ENCODE data around the gene KCTD17.

KCTD17 gene

DNA sequence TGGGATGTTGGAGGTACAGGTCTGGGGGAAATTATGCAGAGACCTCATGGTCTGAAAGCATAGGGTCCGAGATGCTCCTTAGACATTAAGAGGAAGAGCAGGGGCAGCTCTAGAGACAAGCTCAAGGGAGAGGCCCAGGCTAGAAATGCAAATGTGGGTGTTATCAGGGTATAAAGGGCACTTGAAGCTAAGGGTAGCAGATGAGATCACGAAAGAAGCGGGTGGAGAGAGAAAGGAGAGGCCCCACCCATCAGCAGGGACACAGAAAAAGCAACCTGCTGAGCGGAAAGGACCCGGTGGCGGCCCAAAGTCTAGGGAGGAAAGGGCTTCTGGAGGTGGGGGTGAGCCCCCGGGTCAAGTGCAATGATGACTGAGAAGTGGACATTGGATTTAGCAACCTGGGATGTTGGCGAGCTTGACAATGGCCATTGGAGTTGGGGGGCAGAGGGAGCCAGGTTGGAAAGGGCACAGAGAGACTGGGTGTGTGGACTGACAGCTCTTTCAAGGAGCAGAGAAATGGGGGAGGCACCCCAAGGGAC lies 49.1 kb downstream of the KCTD17 start:
- H3K36me3 ChIP-seq, result no peaks in the 10 kb centered on the region
- intact Hi-C loops (cut with DNase I; ENCODE audit: low total_unique reads), result no loop called here
- H3K4me1 ChIP-seq, result no peaks in the 10 kb centered on the region
- H3K9me3 ChIP-seq, result no peaks in the 10 kb centered on the region
- peaks cover 0 to 60% of the 10 kb centered on the region in 2 donors for H3K27me3 ChIP-seq
- TF ChIP-seq, protein P1, sequence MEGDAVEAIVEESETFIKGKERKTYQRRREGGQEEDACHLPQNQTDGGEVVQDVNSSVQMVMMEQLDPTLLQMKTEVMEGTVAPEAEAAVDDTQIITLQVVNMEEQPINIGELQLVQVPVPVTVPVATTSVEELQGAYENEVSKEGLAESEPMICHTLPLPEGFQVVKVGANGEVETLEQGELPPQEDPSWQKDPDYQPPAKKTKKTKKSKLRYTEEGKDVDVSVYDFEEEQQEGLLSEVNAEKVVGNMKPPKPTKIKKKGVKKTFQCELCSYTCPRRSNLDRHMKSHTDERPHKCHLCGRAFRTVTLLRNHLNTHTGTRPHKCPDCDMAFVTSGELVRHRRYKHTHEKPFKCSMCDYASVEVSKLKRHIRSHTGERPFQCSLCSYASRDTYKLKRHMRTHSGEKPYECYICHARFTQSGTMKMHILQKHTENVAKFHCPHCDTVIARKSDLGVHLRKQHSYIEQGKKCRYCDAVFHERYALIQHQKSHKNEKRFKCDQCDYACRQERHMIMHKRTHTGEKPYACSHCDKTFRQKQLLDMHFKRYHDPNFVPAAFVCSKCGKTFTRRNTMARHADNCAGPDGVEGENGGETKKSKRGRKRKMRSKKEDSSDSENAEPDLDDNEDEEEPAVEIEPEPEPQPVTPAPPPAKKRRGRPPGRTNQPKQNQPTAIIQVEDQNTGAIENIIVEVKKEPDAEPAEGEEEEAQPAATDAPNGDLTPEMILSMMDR (IDR thresholded peaks at IDR 0.05), result no peak
- no peak overlapping the region for H3K4me3 ChIP-seq
- DNase-seq, result no peak
- H3K27ac ChIP-seq, result no peak overlapping the region

DNA sequence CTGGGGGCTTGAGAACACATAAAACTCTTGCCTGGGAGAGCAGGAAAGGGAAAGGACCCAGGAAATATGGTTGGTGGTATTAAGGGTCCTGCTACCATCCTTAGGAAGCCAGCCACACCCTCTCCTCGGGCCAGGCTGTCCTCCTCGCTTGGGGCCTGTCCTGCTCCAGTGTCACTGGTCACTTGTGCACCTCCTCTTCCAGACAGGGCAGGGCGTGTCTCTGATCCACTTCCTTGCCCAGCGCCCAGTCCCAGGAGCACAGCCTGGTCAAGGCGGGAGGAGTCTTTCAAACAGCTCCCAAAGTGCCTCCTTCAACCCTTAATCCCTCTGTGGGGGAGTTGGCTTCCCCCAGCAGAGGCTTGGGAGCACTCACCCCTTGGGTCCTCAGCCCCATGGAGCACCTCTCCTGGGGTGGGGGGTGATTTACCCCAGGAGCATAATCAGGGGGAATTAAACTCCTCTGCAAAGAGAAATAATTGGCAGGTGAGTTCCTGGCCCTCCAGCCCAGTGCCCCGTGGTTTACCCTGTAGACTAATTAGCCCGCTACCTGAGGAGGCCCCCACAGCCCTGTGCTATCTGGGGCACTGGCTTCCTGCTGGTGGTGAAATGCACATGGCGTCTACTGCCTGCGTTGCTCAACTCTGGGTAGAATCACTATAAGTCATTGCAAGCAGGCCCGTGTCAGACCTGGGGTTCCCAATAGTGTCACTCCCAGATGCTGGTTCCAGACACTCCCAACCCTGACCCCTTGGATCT lies 49.9 kb downstream of the KCTD17 start:
- intact Hi-C loops (cut with DNase I; ENCODE audit: low total_unique reads), result no loop called here
- TF ChIP-seq, protein P1 (IDR thresholded peaks at IDR 0.05), result no peak
- Histone ChIP-seq H3K36me3 (no peaks in the 10 kb centered on the region), H3K4me1 (no peaks in the 10 kb centered on the region), H3K27me3 (peaks cover 0 to 60% of the 10 kb centered on the region in 2 donors), H3K4me3 (no peak overlapping the region), H3K27ac (no peak overlapping the region), H3K9me3 (no peaks in the 10 kb centered on the region)
- no peak for DNase-seq

DNA sequence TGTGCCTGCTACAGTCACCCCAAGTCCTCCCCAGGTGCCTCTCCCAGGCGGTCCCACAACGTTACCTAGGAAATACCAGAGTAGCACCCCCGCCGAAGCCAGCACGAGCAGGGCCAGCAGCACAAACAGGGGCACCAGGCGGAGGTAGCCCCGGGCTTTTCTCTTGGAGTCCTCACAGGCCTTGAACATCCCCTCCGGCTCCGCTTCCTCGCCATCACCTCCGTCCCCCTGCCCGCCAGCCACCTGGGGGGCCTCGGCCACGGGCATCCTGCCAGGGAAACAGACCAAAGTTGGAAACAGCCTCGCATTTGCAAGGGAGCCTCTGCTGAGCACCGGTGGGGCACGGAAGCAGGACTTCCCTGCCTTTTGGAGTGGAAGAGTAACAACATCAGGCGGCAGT lies 51.6 kb downstream of the KCTD17 start:
- Histone ChIP-seq H3K9me3 (no peaks in the 10 kb centered on the region), H3K27me3 (peaks cover 0 to 59% of the 10 kb centered on the region in 2 donors), H3K4me3 (no peak overlapping the region), H3K4me1 (no peaks in the 10 kb centered on the region), H3K27ac (no peak overlapping the region), H3K36me3 (no peaks in the 10 kb centered on the region)
- DNase-seq, result no peak
- intact Hi-C loops (cut with DNase I; ENCODE audit: low total_unique reads), result no loop called here
- TF ChIP-seq, protein P1 (IDR thresholded peaks at IDR 0.05), result no peak

DNA sequence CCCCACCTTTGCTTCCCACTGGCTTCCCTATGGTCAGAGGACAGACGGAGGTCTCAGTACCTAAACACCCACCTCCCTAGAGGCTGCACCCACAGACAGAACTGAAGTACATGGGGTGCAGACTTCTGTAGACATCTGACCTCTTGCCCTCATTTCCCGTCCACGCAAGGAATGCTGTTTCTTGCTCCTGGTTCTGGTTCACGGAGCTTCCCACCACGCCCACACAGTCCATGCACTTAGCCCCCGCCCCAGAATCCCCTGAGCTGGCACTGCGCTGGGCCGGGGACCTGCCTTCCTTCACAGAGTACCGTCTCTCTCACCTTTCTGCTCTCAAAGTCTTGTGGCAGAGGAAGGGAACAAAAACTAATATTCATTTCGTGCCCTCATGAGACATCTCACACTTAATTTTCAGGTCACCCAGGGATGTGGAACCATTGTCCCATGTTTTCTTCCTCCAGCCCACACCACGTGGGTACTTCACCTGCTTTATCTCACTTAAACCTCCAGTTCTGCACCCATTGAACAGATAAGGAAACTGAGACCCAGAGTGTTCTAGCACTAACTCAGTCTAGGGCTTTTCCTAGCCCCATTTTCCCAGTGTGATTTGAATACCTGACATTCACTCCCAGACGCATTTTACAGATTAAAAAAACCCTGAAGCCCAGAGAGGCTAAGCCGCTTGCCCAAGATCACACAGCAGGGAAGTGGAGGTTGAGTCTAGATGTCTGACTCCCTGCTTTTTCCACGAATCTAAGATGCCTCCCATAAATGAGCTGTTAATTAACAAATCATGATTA lies 52.3 kb downstream of the KCTD17 start:
- H3K27me3 ChIP-seq, result peaks cover 0 to 64% of the 10 kb centered on the region in 2 donors
- H3K36me3 ChIP-seq, result no peaks in the 10 kb centered on the region
- TF ChIP-seq, protein P1 (IDR thresholded peaks at IDR 0.05), result no peak

DNA sequence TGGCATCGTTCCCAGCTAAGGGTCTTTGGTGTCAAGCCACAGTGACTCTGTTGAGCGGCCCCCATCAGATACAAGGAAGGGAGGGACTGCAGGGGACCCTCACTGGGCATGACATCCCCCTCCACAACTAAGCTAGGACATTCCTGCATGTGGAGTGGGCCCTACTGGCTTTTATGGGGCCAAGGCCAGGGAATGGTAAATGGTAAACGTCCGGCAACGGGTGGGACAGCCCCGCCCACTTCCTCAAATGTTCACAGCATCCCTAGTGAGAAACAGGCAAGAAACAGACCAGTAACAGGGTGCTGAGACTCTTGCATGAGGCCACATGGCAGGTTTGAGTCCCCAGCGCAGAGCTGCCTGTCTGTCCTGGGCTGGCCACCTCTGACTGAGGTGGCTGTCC lies 53.6 kb downstream of the KCTD17 start:
- no peaks in the 10 kb centered on the region for H3K9me3 ChIP-seq
- no peak for DNase-seq
- no peaks in the 10 kb centered on the region for H3K4me1 ChIP-seq
- TF ChIP-seq, protein P1 (IDR thresholded peaks at IDR 0.05), result no peak
- H3K4me3 ChIP-seq, result no peak overlapping the region
- intact Hi-C loops (cut with DNase I; ENCODE audit: low total_unique reads), result no loop called here
- peaks cover 0 to 71% of the 10 kb centered on the region in 2 donors for H3K27me3 ChIP-seq
- H3K36me3 ChIP-seq, result no peaks in the 10 kb centered on the region
- no peak overlapping the region for H3K27ac ChIP-seq

More for the DNA sequence above, 52.3 kb downstream of the KCTD17 start:
- Histone ChIP-seq H3K9me3 (no peaks in the 10 kb centered on the region), H3K27ac (no peak overlapping the region), H3K4me3 (no peak overlapping the region), H3K4me1 (no peaks in the 10 kb centered on the region)
- DNase-seq, result no peak
- intact Hi-C loops (cut with DNase I; ENCODE audit: low total_unique reads), result no loop called here
